PC-9 (cell line): Measurements from ENCODE around the gene LIMK1. TPM values are rescaled to one million over a fixed set of nuclear protein-coding genes. Genes with fewer than 3 reads are reported as not detected.

Source experiments
- BruUV-seq: library from RNA; stranded (reverse); fragments of 400-500 nt; replicated peaks from 2 replicates; lab custom pipeline; 2021; lab: Mats Ljungman, UMichigan
- CTCF ChIA-PET: fragments of 300-600 bp; sonication (Branson Sonifier 250); formaldehyde crosslinking; loops from one replicate; lab custom pipeline; 2022; ENCODE audit warnings: antibody characterized with exemption; lab: Charles Lee
- POLR2A ChIA-PET: fragments of 300-600 bp; sonication (Branson Sonifier 250); formaldehyde crosslinking; loops from one replicate; lab custom pipeline; 2022; ENCODE audit warnings: antibody characterized with exemption; ENCODE audit not compliant: unreplicated experiment; lab: Charles Lee
- DNase-seq, 2 experiments: peaks; one replicate each; pipeline versions ENCODE4 v3.0.0 to v3.0.0-alpha.2; 2015 to 2022; ENCODE audit warnings: mixed read lengths in 1 of 2
- H2AFZ ChIP-seq: fragments of 200-600 bp; sonication (generic); 2 replicates; pipeline ENCODE4 v1.8.1; 2017; ENCODE audit warnings: antibody characterized with exemption
- H3F3A ChIP-seq: fragments of 200-600 bp; sonication (generic); 2 replicates; pipeline ENCODE4 v1.8.1; 2017; ENCODE audit warnings: antibody characterized with exemption, mild to moderate bottlenecking, low read depth; ENCODE audit not compliant: insufficient read depth
- H3K27ac ChIP-seq: fragments of 200-600 bp; sonication (generic); 2 replicates; pipeline ENCODE4 v1.6.1; 2016; ENCODE audit warnings: mixed run types
- H3K27me3 ChIP-seq: fragments of 200-600 bp; sonication (generic); 2 replicates; pipeline ENCODE4 v1.6.1; 2016; ENCODE audit warnings: low read depth, mixed run types; ENCODE audit not compliant: insufficient read depth
- H3K36me3 ChIP-seq: fragments of 200-600 bp; sonication (generic); 2 replicates; pipeline ENCODE4 v1.6.1; 2016; ENCODE audit warnings: low read depth, mixed run types
- H3K4me1 ChIP-seq: fragments of 200-600 bp; sonication (generic); replicated peaks from 2 replicates; pipeline ENCODE4 v1.6.1; 2016; ENCODE audit warnings: mixed run types; ENCODE audit not compliant: insufficient read depth
- H3K4me2 ChIP-seq: fragments of 200-600 bp; sonication (generic); 2 replicates; pipeline ENCODE4 v1.6.1; 2017; ENCODE audit warnings: mixed run types
- H3K4me3 ChIP-seq: fragments of 200-600 bp; sonication (generic); 2 replicates; pipeline ENCODE4 v1.6.1; 2016; ENCODE audit warnings: mixed run types
- H3K79me2 ChIP-seq: fragments of 200-600 bp; sonication (generic); 2 replicates; pipeline ENCODE4 v1.6.1; 2017; ENCODE audit warnings: low read depth, mixed run types
- H3K9me2 ChIP-seq: fragments of 200-600 bp; sonication (generic); 2 replicates; pipeline ENCODE4 v1.8.1; 2017; ENCODE audit warnings: mild to moderate bottlenecking; ENCODE audit not compliant: insufficient read depth
- H3K9me3 ChIP-seq: fragments of 200-600 bp; sonication (generic); 2 replicates; pipeline ENCODE4 v1.8.1; 2016; ENCODE audit warnings: low read depth; ENCODE audit not compliant: insufficient read depth
- H4K20me1 ChIP-seq: fragments of 200-600 bp; sonication (generic); 2 replicates; pipeline ENCODE4 v1.8.1; 2017; ENCODE audit not compliant: insufficient read depth
- EZH2 ChIP-seq: fragments of 200-600 bp; sonication (generic); IDR thresholded peaks from 2 replicates; pipeline ENCODE4 v1.8.0; 2017; ENCODE audit warnings: antibody characterized with exemption, low read depth
- intact Hi-C: fragments of 100-400 bp; cut with micrococcal nuclease; formaldehyde crosslinking; loops from one replicate; pipeline ENCODE4 v1.10.0; 2022; ENCODE audit not compliant: unreplicated experiment
- total RNA-seq: library from RNA; stranded (reverse); gene quantifications from 2 replicates; pipeline ENCODE4 v1.2.3, GENCODE V29; 2021
- TF ChIP-seq, protein P1 (sequence below): fragments of 200-600 bp; sonication (generic); conservative IDR thresholded peaks from 2 replicates; pipeline ENCODE4 v1.6.1; 2017; ENCODE audit warnings: mixed run types, antibody characterized with exemption, mild to moderate bottlenecking, moderate library complexity

The LIMK1 gene
- total RNA-seq, 1 experiment from 2014 or later, result 148 TPM

DNA sequence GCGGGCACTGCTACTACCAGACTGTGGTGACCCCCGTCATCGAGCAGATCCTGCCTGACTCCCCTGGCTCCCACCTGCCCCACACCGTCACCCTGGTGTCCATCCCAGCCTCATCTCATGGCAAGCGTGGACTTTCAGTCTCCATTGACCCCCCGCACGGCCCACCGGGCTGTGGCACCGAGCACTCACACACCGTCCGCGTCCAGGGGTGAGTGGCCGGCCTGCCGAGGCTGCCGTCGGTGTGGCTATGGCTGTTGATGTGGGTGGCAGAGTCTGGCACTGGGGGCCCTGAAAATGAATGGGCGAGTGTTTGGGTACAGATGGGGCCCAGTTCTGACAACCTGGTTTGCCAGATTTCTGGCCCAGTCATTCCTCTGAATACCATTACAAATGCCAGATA lies 15.4 kb downstream of the LIMK1 start:
- no peak overlapping the region for H3K27ac ChIP-seq
- H3K79me2 ChIP-seq, result peaks cover 21% of the 10 kb centered on the region
- H3K4me1 ChIP-seq, result peaks cover 29% of the 10 kb centered on the region
- CTCF ChIA-PET, result interaction anchor here (0.7 kb wide), 1 partner anchor 31 kb away, joined by 8 read pairs; no protein-coding TSS in a partner anchor
- H3K9me3 ChIP-seq, result peaks cover 6% of the 10 kb centered on the region; the same call in 1 of the 2 replicates
- H4K20me1 ChIP-seq, result no peaks in the 10 kb centered on the region
- BruUV-seq, result no TSS peak
- H3F3A ChIP-seq, result peaks cover 45% of the 10 kb centered on the region
- POLR2A ChIA-PET, result interaction anchor here (0.6 kb wide), 1 partner anchor 78 kb away, joined by 3 read pairs; no protein-coding TSS in a partner anchor
- DNase-seq, result no peak
- intact Hi-C loops, result no loop called here
- no peak overlapping the region for H2AFZ ChIP-seq
- no peaks in the 10 kb centered on the region for H3K9me2 ChIP-seq
- TF ChIP-seq EZH2, result no peak
- TF ChIP-seq, protein P1, sequence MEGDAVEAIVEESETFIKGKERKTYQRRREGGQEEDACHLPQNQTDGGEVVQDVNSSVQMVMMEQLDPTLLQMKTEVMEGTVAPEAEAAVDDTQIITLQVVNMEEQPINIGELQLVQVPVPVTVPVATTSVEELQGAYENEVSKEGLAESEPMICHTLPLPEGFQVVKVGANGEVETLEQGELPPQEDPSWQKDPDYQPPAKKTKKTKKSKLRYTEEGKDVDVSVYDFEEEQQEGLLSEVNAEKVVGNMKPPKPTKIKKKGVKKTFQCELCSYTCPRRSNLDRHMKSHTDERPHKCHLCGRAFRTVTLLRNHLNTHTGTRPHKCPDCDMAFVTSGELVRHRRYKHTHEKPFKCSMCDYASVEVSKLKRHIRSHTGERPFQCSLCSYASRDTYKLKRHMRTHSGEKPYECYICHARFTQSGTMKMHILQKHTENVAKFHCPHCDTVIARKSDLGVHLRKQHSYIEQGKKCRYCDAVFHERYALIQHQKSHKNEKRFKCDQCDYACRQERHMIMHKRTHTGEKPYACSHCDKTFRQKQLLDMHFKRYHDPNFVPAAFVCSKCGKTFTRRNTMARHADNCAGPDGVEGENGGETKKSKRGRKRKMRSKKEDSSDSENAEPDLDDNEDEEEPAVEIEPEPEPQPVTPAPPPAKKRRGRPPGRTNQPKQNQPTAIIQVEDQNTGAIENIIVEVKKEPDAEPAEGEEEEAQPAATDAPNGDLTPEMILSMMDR, result no peak
- H3K27me3 ChIP-seq, result no peaks in the 10 kb centered on the region
- no peak overlapping the region for H3K4me2 ChIP-seq
- H3K4me3 ChIP-seq, result no peak overlapping the region
- peaks cover 34% of the 10 kb centered on the region for H3K36me3 ChIP-seq

DNA sequence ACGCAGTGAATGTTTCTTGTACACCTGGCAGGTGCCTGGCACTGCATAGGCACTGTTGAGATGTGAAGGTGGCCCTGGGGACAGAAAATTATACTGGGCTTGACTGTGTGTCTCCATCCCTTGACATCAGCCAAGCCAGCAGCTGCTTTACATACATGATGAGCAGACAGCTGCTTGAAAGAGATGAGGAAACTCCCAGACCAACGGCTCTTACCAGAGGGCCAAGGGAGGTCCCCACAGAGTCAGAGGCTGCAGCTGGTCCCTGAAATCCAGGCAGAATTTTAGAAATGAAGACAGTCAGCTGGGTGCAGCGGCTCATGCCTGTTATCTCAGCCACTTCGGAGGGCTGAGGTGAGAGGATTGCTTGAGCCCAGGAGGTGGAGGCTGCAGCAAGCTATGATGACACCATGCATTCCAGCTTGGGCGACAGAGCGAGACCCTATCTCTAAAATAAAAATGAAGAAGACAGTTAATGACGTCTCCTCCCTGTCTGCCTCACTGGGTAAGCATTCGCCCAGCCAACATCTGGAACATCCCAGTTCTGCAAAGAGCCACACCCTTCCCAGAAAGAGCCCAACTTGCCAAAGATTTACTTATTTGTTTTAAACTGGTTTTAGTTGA lies 17.6 kb downstream of the LIMK1 start:
- H3K27me3 ChIP-seq, result no peaks in the 10 kb centered on the region
- no peak overlapping the region for H3K4me3 ChIP-seq
- TF ChIP-seq, protein P1, result no peak
- no peak for TF ChIP-seq EZH2
- peaks cover 7% of the 10 kb centered on the region for H3K79me2 ChIP-seq
- H3K4me2 ChIP-seq, result no peak overlapping the region
- H3F3A ChIP-seq, result peaks cover 49% of the 10 kb centered on the region
- H2AFZ ChIP-seq, result no peak overlapping the region
- no peak overlapping the region for H3K27ac ChIP-seq
- H4K20me1 ChIP-seq, result no peaks in the 10 kb centered on the region
- DNase-seq, result no peak
- H3K9me3 ChIP-seq, result peaks cover 6% of the 10 kb centered on the region; the same call in 1 of the 2 replicates
- no TSS peak for BruUV-seq
- peaks cover 40% of the 10 kb centered on the region for H3K36me3 ChIP-seq
- intact Hi-C loops, result no loop called here
- peaks cover 27% of the 10 kb centered on the region for H3K4me1 ChIP-seq
- CTCF ChIA-PET, result no interaction called here
- H3K9me2 ChIP-seq, result no peaks in the 10 kb centered on the region
- POLR2A ChIA-PET, result no interaction called here

DNA sequence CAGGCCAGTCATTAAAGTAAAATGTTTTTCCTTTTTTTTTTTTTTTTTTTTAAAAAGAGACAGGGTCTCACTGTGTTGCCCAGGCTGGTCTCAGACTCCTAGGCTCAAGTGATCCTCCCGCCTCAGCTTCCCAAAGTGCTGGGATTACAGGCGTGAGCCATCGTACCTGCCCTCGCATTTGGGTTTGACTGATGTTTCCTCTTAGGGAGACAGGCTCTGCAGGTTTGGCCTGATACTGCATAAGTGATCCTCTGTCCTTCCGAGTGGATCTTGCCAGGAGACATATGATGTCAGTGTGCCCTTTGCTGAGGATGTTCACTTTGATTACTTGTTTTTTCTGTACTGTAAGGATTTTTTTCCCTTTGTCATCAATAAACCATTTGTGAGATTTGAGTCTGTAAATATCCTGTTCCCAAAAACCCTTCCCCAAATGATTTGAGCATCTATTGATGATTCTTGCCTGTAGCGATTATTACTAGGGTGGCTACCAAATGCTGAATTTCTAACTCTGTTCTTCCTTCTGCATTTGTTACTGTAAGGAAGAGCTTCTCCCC lies 19.7 kb downstream of the LIMK1 start:
- Histone ChIP-seq H3K27me3 (no peaks in the 10 kb centered on the region), H3K4me3 (no peak overlapping the region), H3K4me2 (no peak overlapping the region), H3K79me2 (no peaks in the 10 kb centered on the region), H2AFZ (no peak overlapping the region), H3K36me3 (peaks cover 23% of the 10 kb centered on the region), H3K27ac (peak overlapping the region; percentile 73), H4K20me1 (no peaks in the 10 kb centered on the region), H3K4me1 (peaks cover 27% of the 10 kb centered on the region), H3F3A (peaks cover 37% of the 10 kb centered on the region), H3K9me3 (no peaks in the 10 kb centered on the region), H3K9me2 (no peaks in the 10 kb centered on the region)
- intact Hi-C loops, result no loop called here
- ChIA-PET CTCF (interaction anchor here (0.6 kb wide), 2 partner anchors 99 to 224 kb away, joined by 3 read pairs; no protein-coding TSS in a partner anchor), POLR2A (interaction anchor here (0.7 kb wide), 1 partner anchor 20 kb away, joined by 14 read pairs; the partner anchor contains the start of gene LIMK1)
- BruUV-seq, result no TSS peak
- DNase-seq, result peak; percentile 24 to 52
- TF ChIP-seq EZH2, result no peak
- TF ChIP-seq, protein P1, result no peak
